Measurements from ENCODE around the gene SMARCE1.

Gene SMARCE1

DNA sequence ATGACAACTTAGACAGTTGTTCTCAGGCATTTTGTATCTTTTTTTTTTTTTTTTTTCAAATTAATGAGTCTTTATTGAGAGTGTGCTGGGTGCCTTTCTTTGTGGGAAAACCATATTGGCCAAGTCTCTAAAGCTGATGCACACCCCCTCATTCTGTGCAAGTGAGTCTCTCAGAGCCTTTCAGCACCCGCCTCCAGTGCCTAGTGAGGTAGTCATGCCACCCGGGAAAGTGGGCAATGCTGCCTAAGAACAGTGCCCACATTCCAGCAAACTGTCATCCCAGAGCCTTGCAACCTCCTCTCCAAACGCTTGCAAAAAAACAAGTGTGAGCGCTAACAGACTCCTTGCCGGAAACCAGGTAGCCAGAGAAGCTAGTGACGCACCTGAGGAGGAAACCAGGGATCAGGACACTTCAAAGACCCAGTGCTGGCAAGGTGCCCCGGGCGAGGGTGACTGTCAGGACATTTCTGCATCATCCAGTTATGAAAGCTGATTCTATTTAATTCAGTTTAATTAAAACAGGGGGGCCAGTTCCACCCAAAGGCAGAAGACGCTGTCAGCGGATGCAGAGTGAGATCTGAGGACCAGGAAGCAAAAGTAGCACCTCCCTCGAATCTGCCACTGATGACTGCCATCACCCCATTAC, 34.9 kb downstream of the SMARCE1 start:
- DNase-seq (ENCODE audit: low read depth in 4 of 4, low spot score in 1 of 4) = peak in 1 of 4 experiments; percentile 43

DNA sequence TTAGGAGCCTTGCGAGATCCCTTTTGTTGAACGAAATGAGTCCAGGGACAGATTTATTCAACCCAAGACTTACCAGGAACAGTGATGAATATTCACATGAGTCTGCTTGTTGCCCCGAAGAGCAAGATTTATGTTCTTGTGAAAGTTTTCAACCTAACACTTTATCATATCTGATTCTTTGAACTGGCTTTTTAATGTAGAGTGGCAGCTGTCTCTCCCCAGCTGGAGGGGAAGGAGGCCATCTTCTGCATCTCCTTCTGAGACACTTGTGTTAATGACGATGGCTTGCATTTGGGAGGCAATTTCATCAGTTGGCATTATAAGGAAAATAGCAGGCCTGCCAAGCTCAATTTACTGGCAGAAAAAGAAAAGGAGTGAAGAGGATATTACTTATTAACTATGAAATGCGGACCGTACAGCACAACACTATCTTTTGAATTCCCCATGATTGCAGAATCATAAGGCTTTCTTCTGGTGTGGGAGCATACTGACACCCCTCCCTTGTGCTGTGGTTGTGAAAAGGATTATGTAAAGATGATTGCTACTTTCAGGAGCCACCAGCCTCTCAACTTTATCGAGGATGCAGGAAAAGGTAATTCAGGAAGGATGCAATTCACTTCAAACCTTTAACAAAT, 35.7 kb downstream of the SMARCE1 start:
- no peak for DNase-seq (ENCODE audit: low read depth in 4 of 4, low spot score in 1 of 4)

DNA sequence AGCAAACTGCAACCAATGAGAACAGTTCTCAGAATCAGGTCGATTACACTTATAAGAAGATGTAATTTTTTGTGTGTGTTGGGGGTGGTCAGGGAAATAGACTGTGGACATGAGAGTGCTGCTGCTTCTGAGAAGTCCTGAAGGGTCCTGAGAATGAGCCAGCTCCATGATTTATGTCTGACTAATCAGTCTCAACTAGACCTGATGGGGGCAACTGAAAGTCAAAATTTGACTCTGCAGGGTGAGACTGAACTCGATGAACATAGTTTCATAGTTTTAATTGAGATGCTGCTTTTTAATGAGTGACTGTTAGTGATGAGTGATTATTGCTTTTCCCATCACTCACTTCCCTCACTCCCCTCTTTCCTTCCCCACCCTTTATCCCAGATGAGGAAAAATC, 37.3 kb downstream of the SMARCE1 start:
- DNase-seq (ENCODE audit: low read depth in 4 of 4, low spot score in 1 of 4) = no peak

DNA sequence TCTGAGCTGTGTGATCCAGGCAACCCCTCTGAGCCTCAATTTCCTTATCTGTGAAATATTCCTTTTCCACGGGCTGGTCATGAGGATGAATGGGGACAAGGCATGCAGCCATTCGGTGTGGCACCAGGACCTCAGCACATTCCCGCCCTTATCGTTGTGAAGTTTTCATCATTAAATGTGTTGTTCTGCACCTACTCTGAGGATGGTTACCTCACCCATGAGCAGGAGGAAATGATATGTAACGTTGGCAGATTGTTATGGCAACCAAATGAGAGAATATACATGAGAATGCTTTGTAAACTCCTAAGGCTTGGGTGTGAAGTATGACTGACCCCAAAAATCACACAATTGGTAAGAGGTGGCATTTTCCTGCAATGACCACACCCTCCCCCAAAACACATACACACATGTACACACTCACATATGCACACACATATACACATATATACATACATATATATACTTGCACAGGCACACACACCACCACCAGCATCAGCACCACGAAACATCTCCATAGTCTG, 39.5 kb downstream of the SMARCE1 start:
- DNase-seq (ENCODE audit: low read depth in 4 of 4, low spot score in 1 of 4) = no peak

DNA sequence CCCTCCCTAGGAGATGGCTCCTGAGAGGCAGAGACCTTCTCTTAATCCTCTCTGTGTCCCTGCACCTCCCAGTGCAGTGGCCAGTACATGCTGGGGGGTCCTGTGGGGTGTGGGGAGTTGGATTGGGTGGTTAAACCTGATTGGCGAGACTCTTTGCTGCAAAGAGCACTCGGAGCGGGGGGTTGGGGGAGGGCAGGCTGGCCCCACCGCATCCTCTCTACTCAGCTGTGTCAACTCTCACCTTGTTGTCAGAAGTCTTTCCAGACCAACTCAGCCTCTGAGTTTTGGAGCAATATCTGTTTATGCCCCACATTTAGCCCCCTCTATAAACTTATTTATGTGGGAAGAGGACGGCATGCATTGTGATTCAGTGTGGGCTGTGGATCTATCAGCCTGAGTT, 40.0 kb downstream of the SMARCE1 start:
- DNase-seq (ENCODE audit: low read depth in 4 of 4, low spot score in 1 of 4) = no peak

DNA sequence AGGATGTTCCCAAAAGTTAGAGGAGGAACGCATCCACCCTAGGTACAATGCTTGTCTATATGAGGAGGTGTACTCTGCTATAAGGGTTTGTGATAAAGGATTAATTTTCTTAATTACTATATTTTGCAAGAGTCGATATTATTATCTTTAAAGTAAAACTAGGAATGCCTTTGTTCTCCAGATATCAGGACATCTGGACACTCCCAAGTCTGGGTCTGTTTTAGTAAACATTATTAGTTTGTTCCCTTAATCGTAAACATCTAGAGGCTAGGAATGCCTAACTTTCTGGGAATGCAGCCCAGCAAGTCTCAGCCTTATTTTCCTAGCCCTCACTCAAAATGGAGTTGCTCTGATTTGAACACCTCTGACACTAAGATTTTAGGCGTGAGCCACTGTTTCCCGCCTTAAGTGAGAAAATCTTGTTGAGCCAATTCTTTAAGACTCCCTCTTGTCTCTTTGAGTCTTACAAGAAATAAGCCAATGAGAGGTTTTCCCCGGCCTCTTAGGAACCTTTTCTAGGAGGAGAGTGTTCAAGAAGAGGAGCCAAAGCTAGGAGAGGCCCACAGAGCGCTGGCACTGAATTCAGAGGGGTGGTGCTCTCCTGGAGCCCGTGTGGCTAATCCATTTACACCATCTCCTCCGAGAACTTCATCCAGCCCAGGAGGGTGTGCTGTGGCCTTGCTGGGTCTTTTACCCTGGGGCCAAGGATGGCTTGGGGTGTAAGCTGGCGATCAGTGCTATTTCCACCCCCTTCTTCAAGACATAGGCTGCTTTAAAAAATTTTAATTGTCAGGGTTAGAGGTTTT, 40.9 kb downstream of the SMARCE1 start:
- no peak for DNase-seq (ENCODE audit: low read depth in 4 of 4, low spot score in 1 of 4)

DNA sequence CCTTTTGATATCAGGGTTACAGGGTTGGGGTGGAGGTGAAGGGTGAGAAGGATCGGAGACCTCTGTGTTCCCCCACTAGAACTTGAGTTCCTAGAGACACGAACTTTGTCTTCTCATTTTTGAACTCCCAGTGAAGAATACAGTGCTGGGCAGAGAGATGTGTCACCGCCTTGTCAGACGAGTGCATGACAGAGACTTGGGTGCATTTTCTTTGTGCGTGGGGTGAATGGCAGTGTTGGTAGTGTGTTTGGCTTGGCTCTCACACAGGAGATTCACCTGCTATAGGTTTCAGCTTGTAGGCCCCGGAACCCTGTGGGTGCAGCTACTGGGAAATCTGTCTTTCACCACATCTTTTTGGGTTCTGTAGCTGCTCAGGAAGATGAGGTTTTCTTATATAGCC, 42.3 kb downstream of the SMARCE1 start:
- DNase-seq (ENCODE audit: low read depth in 4 of 4, low spot score in 1 of 4) = peak in 2 of 4 experiments; percentile 48 to 57

DNA sequence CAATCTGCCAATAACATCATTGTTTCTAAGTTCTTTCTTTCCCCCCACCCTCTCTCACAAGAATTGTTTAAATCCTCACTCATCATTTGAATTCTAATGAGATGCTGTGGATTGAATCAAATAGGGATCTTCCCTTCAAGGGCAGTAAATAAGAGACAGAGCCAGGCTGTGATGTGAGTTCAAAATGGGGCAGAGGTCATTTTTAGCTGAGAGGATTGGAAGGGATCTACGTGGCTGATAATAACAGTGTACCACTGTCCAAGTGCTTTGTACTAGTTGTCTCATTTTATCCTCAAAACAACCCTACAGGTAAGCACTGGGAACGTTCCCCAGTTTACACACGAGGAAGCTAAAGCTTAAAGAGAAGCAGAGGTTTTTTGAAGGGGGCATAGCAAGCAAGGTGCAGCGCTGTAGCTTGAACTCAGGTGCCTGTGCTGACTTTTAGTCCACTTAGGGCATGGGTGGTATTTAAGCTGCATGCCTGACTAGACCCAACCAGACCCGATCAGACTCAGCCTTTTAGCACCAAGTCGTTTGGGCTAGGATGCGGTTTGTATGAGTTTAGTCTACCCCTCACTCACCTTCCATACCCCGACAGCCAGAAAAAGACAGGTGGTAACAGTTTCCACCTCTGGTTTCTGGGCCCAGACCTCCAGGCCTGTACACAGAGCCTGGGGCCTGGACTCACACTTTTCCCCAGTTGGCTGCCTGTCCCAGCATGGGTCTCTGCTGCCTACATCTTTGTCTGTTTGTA, 43.1 kb downstream of the SMARCE1 start:
- DNase-seq (ENCODE audit: low read depth in 4 of 4, low spot score in 1 of 4) = no peak

DNA sequence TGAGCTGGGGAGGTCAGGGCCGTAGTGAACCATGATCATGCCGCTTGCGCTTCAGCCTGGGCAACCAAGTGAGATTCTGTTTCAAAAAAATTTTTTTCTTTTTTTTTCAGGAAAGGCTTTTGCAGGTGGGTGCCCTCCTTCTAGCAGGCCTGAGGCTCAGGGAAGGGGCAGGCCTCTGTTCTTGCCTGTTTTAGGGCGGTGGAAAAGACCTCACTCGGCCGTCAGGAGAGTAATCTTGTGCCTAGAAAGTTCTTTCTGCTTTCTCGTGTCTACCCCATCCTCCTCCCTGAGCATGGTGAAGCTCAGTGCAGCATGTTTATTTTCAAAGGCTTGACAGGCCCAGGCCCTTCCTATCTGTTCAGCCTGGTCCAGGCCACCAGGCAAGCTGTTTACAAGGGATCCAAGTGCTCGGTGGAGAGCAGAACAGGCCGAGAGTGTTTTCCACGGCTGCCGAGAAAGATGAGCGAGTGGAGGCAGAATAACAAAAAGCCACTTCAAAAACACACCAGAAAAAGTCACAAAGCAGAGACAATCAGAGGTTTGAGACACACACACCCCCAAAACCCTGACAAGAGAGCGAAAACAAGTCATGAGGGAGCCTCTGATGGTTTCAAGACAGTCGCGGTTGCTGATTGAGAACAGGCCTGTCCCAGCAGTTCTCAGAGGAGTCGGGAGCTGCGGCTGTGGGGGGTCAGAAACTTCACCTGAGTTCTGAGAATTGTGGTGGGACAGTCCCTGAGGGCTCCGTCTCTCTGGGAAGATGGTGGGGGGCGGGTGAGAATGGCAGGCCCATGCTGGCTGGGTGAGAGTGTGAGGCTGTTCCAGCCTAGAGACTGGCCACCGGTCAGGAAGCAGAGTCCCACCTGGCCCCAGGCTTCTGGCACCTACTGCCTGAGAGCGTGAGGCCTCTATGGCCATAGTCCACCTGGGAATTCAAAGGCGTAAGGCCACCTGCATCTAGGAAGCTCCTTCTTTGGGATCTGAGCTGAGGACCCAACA, 44.9 kb downstream of the SMARCE1 start:
- DNase-seq (ENCODE audit: low read depth in 4 of 4, low spot score in 1 of 4) = peak in 3 of 4 experiments; percentile 53 to 73 (median 63)

DNA sequence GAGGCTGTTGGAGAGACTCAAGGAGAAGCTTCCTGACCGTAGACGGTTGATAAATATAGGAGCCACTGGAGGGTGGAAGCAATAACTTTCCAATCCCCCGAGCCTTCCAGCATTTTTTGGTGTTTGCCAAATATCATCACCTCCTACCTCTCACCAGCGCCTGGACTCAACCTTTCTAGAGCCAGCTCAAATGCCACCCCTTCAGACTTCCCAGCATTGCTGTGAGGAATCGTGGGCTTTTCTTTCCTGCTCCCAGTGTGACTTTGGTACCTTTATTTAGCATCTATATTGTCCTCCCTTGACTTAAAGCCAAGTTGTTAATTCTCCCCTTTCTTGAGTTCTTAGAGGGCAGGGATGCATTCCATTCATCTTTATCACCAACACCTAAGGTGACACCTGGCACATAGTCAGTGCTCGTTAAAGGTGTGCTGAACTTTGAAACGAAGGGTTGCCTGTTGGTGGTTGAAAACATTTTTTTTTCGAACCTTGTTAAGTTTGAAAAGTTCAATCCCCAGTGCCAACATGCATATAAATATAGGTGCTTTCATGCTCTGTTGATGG, 47.1 kb downstream of the SMARCE1 start:
- DNase-seq (ENCODE audit: low read depth in 4 of 4, low spot score in 1 of 4) = no peak

DNA sequence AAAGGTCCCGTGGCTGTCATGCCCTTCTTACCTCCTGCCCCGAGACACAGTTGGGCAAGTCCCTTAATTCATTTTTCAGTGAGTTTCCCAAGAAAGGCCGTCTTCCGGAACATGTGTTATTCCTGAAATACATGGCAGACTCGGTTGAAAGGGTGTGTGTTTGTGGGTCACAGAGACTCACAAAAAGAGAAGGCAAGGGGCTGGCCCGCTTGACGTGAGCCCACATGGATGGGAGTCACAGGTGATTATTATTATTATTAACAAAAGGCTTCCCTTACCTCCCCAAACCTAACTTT, 48.2 kb downstream of the SMARCE1 start:
- DNase-seq (ENCODE audit: low read depth in 4 of 4, low spot score in 1 of 4) = no peak

DNA sequence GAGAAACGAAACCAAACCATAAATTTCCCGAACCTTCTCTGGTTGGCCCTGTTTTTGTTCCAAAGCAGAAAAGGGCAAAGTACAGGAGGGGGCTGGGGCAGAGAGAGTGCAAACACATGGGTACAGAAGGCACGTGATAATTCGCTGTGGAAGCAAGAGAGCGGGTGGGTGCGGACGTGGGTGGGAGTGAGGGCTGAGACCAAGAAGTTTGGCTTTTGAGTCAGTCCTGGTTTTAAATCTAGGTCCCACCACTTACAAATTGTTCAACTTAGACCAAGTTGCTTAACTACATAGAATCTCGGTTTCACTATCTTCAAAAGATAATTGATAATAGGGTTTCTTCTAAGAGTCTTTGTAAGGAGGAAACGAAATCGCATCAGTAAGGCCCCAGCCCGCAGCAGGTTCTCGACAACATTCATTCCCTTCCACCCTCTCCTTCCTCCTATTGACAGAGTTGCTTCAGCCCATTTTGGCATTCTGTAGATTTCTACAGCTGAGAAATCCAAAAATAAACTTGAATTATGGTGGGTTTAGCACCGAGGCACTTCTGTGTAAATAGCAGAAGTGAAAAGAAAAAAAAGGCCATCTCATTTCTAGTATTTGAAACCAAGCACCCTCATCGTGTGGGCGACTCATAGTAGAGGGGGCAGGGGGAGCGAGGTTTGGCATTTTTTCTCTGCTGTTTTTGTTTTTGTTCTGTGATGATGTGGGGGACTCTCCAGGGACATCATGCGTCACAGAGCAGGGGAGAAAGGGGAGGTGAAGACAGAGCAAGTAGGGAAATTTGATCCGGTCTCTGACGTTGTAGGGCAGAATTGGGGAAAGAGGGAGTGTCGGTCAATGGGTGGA, 48.8 kb downstream of the SMARCE1 start:
- DNase-seq (ENCODE audit: low read depth in 4 of 4, low spot score in 1 of 4) = peak in 3 of 4 experiments; percentile 58 to 77 (median 76)

DNA sequence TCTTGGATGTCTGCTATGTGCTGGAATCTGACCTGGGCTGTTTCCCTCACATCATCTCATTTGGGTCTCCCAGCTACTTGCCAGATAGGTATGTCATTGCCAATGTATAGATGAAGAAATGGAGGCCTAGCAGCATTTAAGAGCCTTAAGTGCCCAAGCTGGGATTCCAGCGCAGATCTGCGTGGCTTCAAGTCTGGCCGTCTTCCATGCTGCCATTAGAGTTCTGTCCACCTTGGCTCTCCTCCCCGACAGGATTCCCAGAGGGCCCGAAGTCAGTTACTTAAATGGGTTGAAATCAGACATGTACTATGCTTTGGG, 49.4 kb downstream of the SMARCE1 start:
- no peak for DNase-seq (ENCODE audit: low read depth in 4 of 4, low spot score in 1 of 4)

DNA sequence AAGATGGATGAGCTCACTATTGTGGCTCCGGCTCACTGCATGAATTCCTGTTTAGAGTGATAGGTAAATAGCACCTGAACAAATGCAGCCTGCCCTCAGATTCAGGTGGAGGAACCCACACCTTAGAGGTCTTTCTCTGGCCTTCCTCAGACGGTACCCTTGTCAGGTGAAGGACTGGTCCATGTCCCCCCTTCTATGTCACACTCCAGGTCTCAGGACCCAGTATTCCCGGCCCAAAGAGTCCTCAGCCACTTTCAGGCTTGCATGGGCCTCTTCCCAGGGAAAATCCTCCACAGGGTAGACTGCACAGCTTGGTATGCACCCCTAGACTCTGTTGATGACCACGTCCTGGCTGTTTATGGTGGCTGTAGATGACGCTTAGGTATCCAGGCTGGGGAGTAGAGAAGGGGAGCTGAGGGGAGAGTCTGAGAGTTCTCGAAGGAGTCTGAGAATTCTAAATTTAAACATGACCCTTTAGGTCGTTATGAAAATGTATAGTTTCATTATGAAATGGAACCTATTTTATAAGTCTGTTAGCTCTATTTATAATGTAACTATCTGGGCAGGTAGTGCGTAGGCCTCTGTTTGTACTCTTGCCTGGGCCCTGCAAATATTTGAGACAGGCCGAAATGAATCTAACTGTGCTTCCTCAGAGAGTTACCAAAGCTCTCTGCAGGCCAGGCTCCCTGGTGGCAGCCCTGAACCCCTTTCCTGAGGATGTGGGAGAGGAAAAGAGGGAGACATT, 49.9 kb downstream of the SMARCE1 start:
- DNase-seq (ENCODE audit: low read depth in 4 of 4, low spot score in 1 of 4) = no peak

DNA sequence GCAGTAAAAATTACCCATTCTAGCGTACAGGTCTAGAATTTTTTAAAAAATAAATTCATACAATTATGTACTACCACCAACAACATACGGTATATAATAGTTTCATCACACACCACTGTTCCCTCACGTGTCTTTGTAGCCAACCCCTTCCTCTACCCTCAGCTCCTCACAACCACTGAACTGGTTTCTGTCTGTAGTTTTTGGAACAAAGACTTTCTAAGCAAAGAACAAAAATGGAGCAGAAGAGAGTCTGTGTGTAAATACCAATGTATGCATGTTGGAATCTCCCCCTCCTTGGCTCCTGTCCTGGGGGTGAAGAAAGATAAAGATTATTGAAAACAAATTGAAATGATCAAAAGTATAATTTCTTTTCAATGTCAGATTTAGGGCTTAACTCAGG, 50.5 kb downstream of the SMARCE1 start:
- no peak for DNase-seq (ENCODE audit: low read depth in 4 of 4, low spot score in 1 of 4)

DNA sequence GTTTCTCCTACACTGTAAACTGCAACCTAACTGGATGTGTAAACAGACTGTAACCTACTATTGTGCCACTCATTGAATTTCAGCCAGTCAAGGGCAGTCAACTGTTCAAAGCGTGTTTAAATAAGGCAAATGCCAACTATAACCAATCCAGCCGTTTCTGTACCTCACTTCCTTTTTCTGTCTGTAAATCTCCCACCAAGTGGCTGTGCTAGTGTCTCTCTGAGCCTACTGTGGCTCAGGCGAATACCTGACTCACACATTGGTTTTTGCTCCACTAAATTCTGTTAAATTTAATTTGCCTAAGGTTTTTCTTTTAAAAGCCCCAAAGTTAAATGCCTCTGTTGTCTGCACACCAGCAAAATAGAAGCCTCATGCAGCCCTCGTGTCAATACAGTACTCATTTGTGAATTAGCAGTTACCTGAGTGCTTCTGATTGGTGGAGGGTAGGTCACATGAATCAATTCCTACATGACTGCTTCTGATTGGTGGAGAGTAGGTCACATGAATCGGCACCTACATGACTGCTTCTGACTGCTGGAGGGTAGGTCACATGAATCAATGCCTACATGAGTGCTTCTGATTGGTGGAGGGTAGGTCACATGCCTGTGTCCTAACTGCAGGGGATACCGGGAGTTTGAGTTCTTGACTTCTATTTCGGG, 51.2 kb downstream of the SMARCE1 start:
- DNase-seq (ENCODE audit: low read depth in 4 of 4, low spot score in 1 of 4) = no peak

DNA sequence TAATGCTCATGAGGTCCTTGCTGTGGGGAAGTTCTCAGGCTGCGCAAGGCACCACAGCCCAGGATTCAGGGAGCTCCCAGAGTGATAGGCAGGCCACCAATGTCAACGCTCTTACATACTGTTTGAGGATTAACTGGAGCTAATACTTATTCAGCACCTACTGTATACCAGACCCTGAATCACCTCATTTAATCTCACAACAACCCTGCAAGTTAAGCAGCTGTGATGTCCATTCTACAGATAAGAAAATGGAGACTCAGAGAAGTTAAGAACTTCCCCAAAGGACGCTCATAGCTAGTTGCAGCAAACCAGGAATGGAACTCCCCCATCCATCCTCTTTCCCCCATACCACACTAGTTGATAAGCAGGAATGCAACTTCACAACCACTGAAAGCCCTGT, 56.9 kb downstream of the SMARCE1 start:
- no peak for DNase-seq (ENCODE audit: low read depth in 4 of 4, low spot score in 1 of 4)

DNA sequence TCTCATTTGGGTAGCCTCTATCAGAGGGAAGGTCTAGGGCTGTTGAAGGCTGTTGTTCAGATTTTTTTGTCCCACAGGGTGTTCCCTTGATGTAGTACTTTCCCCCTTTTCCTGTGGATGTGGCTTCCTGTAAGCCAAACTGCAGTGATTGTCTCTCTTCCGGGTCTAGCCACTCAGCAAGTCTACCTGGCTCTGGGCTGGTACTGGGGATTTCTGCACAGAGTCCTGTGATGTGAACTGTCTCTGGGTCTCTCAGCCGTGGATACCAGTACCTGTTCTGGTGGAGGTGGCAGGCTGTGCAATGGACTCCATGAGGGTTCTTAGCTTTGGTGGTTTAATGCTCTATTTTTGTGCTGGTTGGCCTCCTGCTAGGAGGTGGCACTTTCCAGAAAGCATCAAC, 59.1 kb downstream of the SMARCE1 start:
- no peak for DNase-seq (ENCODE audit: low read depth in 4 of 4, low spot score in 1 of 4)
